ENCODE results near the gene CALHM1.

DNA sequence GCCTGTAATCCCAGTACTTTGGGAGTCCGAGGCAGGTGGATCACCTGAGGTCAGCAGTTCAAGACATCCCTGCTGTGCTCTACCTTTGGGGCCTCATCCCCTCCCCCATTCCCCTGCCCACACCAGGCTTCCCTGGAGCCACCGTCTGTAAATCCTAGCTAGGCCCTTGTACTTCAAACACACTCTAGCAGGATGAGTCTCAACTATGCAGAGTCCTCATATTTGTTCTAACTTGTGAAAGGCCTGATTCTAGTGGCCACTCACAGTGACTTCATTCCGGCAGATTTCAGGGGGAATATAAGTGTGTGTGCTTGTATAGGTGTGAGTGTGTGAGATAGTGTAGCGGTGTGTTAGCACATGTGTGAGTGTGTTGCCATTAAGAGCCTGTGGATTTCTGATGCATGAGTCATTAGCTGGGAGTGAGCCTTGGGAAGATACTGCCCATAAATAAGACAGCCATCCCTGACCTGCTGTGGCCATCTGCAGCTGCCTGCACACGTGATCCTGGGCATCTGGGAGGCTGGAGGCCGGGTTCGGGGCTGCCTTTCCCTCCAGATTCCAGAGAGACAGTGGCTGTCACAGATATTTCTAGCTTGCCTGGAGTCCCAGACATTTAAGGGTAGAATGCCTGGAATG is 33.1 kb upstream of the CALHM1 start:
- TF ChIP-seq, protein P1, sequence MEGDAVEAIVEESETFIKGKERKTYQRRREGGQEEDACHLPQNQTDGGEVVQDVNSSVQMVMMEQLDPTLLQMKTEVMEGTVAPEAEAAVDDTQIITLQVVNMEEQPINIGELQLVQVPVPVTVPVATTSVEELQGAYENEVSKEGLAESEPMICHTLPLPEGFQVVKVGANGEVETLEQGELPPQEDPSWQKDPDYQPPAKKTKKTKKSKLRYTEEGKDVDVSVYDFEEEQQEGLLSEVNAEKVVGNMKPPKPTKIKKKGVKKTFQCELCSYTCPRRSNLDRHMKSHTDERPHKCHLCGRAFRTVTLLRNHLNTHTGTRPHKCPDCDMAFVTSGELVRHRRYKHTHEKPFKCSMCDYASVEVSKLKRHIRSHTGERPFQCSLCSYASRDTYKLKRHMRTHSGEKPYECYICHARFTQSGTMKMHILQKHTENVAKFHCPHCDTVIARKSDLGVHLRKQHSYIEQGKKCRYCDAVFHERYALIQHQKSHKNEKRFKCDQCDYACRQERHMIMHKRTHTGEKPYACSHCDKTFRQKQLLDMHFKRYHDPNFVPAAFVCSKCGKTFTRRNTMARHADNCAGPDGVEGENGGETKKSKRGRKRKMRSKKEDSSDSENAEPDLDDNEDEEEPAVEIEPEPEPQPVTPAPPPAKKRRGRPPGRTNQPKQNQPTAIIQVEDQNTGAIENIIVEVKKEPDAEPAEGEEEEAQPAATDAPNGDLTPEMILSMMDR (IDR thresholded peaks at IDR 0.05; ENCODE audit: low read depth, low read length), result no peak
- no peak for TF ChIP-seq EZH2phosphoT487 (IDR thresholded peaks at IDR 0.05; ENCODE audit: low read depth)

Data from OCI-LY3 (cell line).